H9 (cell line): Measurements from ENCODE around the gene ERP44. TPM values are rescaled to one million over a fixed set of nuclear protein-coding genes. Genes with fewer than 3 reads are reported as not detected.

Source experiments
- DNase-seq: peaks from one replicate; pipeline ENCODE4 v3.0.0-alpha.2; 2017
- H2AFZ ChIP-seq: one replicate; pipeline ENCODE4 v1.6.1; 2013; ENCODE audit warnings: mild to moderate bottlenecking, low read length, control low read depth, moderate library complexity
- H2AK5ac ChIP-seq: 2 replicates; pipeline ENCODE4 v1.6.1; 2013; ENCODE audit warnings: low read length, control low read depth, mixed read lengths; ENCODE audit not compliant: insufficient read length
- H2BK120ac ChIP-seq: one replicate; pipeline ENCODE4 v1.6.1; 2013; ENCODE audit warnings: low read depth, mild to moderate bottlenecking, low read length, control low read depth, inconsistent platforms; ENCODE audit not compliant: poor library complexity, severe bottlenecking
- H2BK12ac ChIP-seq: 2 replicates; pipeline ENCODE4 v1.6.1; 2013; ENCODE audit warnings: low read length, control low read depth, mixed read lengths, low read depth; ENCODE audit not compliant: insufficient read length
- H2BK15ac ChIP-seq: 2 replicates; pipeline ENCODE4 v1.6.1; 2013; ENCODE audit warnings: low read depth, low read length, control low read depth
- H2BK20ac ChIP-seq: one replicate; pipeline ENCODE4 v1.6.1; 2013; ENCODE audit warnings: low read depth, mild to moderate bottlenecking, low read length, control low read depth, inconsistent platforms; ENCODE audit not compliant: poor library complexity, severe bottlenecking
- H2BK5ac ChIP-seq: 2 replicates; pipeline ENCODE4 v1.6.1; 2013; ENCODE audit warnings: low read length, control low read depth, mixed read lengths; ENCODE audit not compliant: insufficient read length
- H3K14ac ChIP-seq: 2 replicates; pipeline ENCODE4 v1.6.1; 2013; ENCODE audit warnings: low read length, control low read depth; ENCODE audit not compliant: insufficient read depth
- H3K18ac ChIP-seq: 2 replicates; pipeline ENCODE4 v1.6.1; 2013; ENCODE audit warnings: low read depth, mild to moderate bottlenecking, mixed read lengths, low read length, control low read depth; ENCODE audit not compliant: insufficient read length
- H3K23ac ChIP-seq: 2 replicates; pipeline ENCODE4 v1.6.1; 2013; ENCODE audit warnings: low read length, control low read depth, mixed read lengths, low read depth; ENCODE audit not compliant: insufficient read length
- H3K23me2 ChIP-seq: 2 replicates; pipeline ENCODE4 v1.6.1; 2013; ENCODE audit warnings: low read depth, mild to moderate bottlenecking, mixed read lengths, low read length, control low read depth; ENCODE audit not compliant: insufficient read length, poor library complexity, severe bottlenecking
- H3K27ac ChIP-seq: 2 replicates; pipeline ENCODE4 v1.5.1; 2013; ENCODE audit warnings: low read length, control low read depth, mixed read lengths, low read depth; ENCODE audit not compliant: insufficient read length
- H3K27me3 ChIP-seq: 2 replicates; pipeline ENCODE4 v1.6.1; 2013; ENCODE audit warnings: low read length, control low read depth, inconsistent platforms; ENCODE audit not compliant: insufficient read depth
- H3K4ac ChIP-seq: 2 replicates; pipeline ENCODE4 v1.6.1; 2013; ENCODE audit warnings: low read depth, mild to moderate bottlenecking, control low read depth, inconsistent platforms, low read length, moderate library complexity
- H3K4me1 ChIP-seq: 2 replicates; pipeline ENCODE4 v1.6.1; 2013; ENCODE audit warnings: low read length, control low read depth, inconsistent platforms; ENCODE audit not compliant: insufficient read depth
- H3K4me2 ChIP-seq: 2 replicates; pipeline ENCODE4 v1.6.1; 2013; ENCODE audit warnings: low read length, control low read depth, mixed read lengths; ENCODE audit not compliant: insufficient read length, insufficient read depth
- H3K56ac ChIP-seq: 2 replicates; pipeline ENCODE4 v1.6.1; 2013; ENCODE audit warnings: low read depth, mild to moderate bottlenecking, mixed read lengths, low read length, control low read depth; ENCODE audit not compliant: insufficient read length
- H3K79me1 ChIP-seq: 2 replicates; pipeline ENCODE4 v1.6.1; 2013; ENCODE audit warnings: low read depth, mild to moderate bottlenecking, moderate library complexity, low read length, control low read depth, inconsistent platforms; ENCODE audit not compliant: insufficient read depth, poor library complexity, severe bottlenecking
- H3K79me2 ChIP-seq: 2 replicates; pipeline ENCODE4 v1.6.1; 2013; ENCODE audit warnings: low read length, control low read depth, inconsistent platforms; ENCODE audit not compliant: insufficient read depth
- H3K9ac ChIP-seq: 2 replicates; pipeline ENCODE4 v1.6.1; 2013; ENCODE audit warnings: low read length, control low read depth, mixed read lengths; ENCODE audit not compliant: insufficient read length; ENCODE audit errors: extremely low read depth
- H3K9me3 ChIP-seq: one replicate; pipeline ENCODE4 v1.6.1; 2013; ENCODE audit warnings: low read depth, low read length, inconsistent platforms; ENCODE audit not compliant: control insufficient read depth
- H3T11ph ChIP-seq: one replicate; pipeline ENCODE4 v1.6.1; 2013; ENCODE audit warnings: mild to moderate bottlenecking, low read length, control low read depth, inconsistent platforms
- H4K20me1 ChIP-seq: one replicate; pipeline ENCODE4 v1.6.1; 2013; ENCODE audit not compliant: control insufficient read depth, insufficient read length, insufficient read depth
- H4K5ac ChIP-seq: 2 replicates; pipeline ENCODE4 v1.6.1; 2013; ENCODE audit warnings: low read depth, mild to moderate bottlenecking, mixed read lengths, low read length, control low read depth; ENCODE audit not compliant: insufficient read length
- H4K8ac ChIP-seq: replicated peaks from 2 replicates; pipeline ENCODE4 v1.6.1; 2013; ENCODE audit warnings: low read length, control low read depth, mixed read lengths, low read depth; ENCODE audit not compliant: insufficient read length
- H4K91ac ChIP-seq: 2 replicates; pipeline ENCODE4 v1.6.1; 2013; ENCODE audit warnings: low read depth, mild to moderate bottlenecking, moderate library complexity, mixed read lengths, low read length, control low read depth; ENCODE audit not compliant: insufficient read length
- H3K27ac Mint-ChIP-seq, 3 experiments: 2 replicates in 2 of 3; 3 replicates in 1 of 3; pipeline ENCODE4 v1.8.0; 2020 to 2021; ENCODE audit warnings: mixed read lengths in 3 of 3, mild to moderate bottlenecking in 1 of 3, moderate library complexity in 1 of 3
- H3K27me3 Mint-ChIP-seq: 2 replicates; pipeline ENCODE4 v1.8.0; 2021; ENCODE audit warnings: low read depth, mild to moderate bottlenecking, moderate library complexity, mixed read lengths
- H3K36me3 Mint-ChIP-seq, 3 experiments: 2 replicates in 2 of 3; 3 replicates in 1 of 3; pipeline ENCODE4 v1.8.0; 2020 to 2021; ENCODE audit warnings: low read depth in 3 of 3, mixed read lengths in 3 of 3; ENCODE audit not compliant: insufficient read depth in 1 of 3
- H3K4me1 Mint-ChIP-seq, 2 experiments: 2 replicates each; pipeline ENCODE4 v1.8.0; 2020; ENCODE audit warnings: mixed read lengths in 2 of 2
- H3K4me3 Mint-ChIP-seq, 2 experiments: 2 replicates in 1 of 2; 3 replicates in 1 of 2; pipeline ENCODE4 v1.8.0; 2020 to 2021; ENCODE audit warnings: mild to moderate bottlenecking in 2 of 2, mixed read lengths in 2 of 2, moderate library complexity in 1 of 2
- H3K9me3 Mint-ChIP-seq, 2 experiments: 2 replicates in 1 of 2; 3 replicates in 1 of 2; pipeline ENCODE4 v1.8.0; 2020; ENCODE audit warnings: mild to moderate bottlenecking in 2 of 2, mixed read lengths in 2 of 2, moderate library complexity in 1 of 2
- WGBS: extraction: QIAGEN DNeasy Blood & Tissue Kit; methylation state at CpG from one replicate; pipeline ENCODE4 v1.1.7; 2013; ENCODE audit warnings: missing lambda C conversion rate, low lambda C conversion rate, mixed read lengths; ENCODE audit not compliant: insufficient read length; ENCODE audit errors: extremely low coverage; 5-methylcytosine and 5-hydroxymethylcytosine counted together
- total RNA-seq: library from RNA; stranded (reverse); gene quantifications from 2 replicates; pipeline ENCODE4 v1.2.1, GENCODE V29; 2021
- TF ChIP-seq, protein P1 (sequence below): fragments of 200-600 bp; sonication (generic); conservative IDR thresholded peaks from 3 replicates; pipeline ENCODE4 v1.8.0; 2021; ENCODE audit warnings: antibody characterized with exemption, mild to moderate bottlenecking

The ERP44 gene
- total RNA-seq, 1 experiment from 2014 or later = 15.4 TPM

DNA sequence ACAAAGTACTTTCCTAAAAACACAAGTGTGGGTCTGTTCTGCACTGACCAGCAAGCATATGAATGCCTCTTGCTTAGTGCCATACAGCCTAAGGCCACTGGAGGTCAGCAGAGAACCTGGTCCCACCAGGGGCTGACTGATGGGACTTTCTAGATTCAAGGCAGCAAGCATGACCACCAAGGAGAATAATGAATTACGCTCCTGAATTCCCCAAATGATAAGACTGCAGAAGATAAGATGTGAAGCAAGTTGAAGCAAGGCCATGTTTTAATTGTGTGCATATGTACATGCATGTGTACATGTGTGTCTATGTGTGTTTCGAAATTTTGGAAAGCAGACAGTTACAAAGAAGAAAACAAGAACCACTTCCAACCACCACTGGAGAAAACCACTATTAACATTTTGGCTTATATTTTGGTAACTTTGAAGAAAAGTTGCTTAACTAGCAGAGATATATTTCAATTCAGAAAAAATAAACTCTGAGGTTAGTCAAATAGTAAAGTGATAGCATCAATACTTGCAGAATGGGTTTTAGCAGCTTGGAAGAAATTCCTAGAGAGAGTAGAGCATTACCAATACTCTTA lies 70.5 kb downstream of the ERP44 start:
- TF ChIP-seq, protein P1, sequence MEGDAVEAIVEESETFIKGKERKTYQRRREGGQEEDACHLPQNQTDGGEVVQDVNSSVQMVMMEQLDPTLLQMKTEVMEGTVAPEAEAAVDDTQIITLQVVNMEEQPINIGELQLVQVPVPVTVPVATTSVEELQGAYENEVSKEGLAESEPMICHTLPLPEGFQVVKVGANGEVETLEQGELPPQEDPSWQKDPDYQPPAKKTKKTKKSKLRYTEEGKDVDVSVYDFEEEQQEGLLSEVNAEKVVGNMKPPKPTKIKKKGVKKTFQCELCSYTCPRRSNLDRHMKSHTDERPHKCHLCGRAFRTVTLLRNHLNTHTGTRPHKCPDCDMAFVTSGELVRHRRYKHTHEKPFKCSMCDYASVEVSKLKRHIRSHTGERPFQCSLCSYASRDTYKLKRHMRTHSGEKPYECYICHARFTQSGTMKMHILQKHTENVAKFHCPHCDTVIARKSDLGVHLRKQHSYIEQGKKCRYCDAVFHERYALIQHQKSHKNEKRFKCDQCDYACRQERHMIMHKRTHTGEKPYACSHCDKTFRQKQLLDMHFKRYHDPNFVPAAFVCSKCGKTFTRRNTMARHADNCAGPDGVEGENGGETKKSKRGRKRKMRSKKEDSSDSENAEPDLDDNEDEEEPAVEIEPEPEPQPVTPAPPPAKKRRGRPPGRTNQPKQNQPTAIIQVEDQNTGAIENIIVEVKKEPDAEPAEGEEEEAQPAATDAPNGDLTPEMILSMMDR = peak; percentile 94
- Histone ChIP-seq H2BK15ac (no peak overlapping the region), H3K23ac (no peak overlapping the region), H3K18ac (no peak overlapping the region), H2BK12ac (no peak overlapping the region), H4K20me1 (no peaks in the 10 kb centered on the region), H3K23me2 (no peaks in the 10 kb centered on the region), H2BK20ac (no peak overlapping the region), H3K79me2 (no peaks in the 10 kb centered on the region), H3K4me1 (no peaks in the 10 kb centered on the region), H3K79me1 (no peaks in the 10 kb centered on the region), H3K27me3 (no peaks in the 10 kb centered on the region), H3K9me3 (no peaks in the 10 kb centered on the region), H3K14ac (no peak overlapping the region), H2AFZ (no peak overlapping the region), H3K27ac (no peak overlapping the region), H3K56ac (no peak overlapping the region), H3K9ac (no peak overlapping the region), H4K8ac (no peak overlapping the region), H3T11ph (no peak overlapping the region), H2BK120ac (no peak overlapping the region), H2AK5ac (no peak overlapping the region), H4K91ac (no peak overlapping the region), H4K5ac (no peak overlapping the region), H2BK5ac (no peak overlapping the region), H3K4me2 (no peak overlapping the region), H3K4ac (no peak overlapping the region)
- Mint-ChIP-seq H3K36me3 (peaks cover 8 to 11% (median 11%) of the 10 kb centered on the region in 3 experiments), H3K27ac (no peak overlapping the region), H3K9me3 (peaks cover 5 to 7% of the 10 kb centered on the region in 2 experiments; a peak in 4 of 5 replicates), H3K4me1 (peaks cover 4 to 5% of the 10 kb centered on the region in 2 experiments), H3K4me3 (no peak overlapping the region), H3K27me3 (no peaks in the 10 kb centered on the region)
- no CpG with 5 or more reads among the region's 2 CpGs for WGBS
- peak; percentile 84 for DNase-seq
